NT2/D1 (cell line): ENCODE results near the gene ZNF747.

Experiments
- DNase-seq: peaks from one replicate; pipeline ENCODE4 v3.0.0-alpha.2; 2011; ENCODE audit warnings: low read depth, low spot score
- H3K27me3 ChIP-seq: 2 replicates; pipeline ENCODE4 v1.6.0; 2011; ENCODE audit warnings: mild to moderate bottlenecking; ENCODE audit not compliant: insufficient read length, insufficient read depth
- H3K36me3 ChIP-seq: 2 replicates; pipeline ENCODE4 v1.6.1; 2011; ENCODE audit warnings: mild to moderate bottlenecking, low read length, mixed read lengths; ENCODE audit not compliant: insufficient read depth, insufficient read length
- H3K4me1 ChIP-seq: 2 replicates; pipeline ENCODE4 v1.5.1; 2011; ENCODE audit not compliant: insufficient read depth, insufficient read length
- H3K4me3 ChIP-seq: 2 replicates; pipeline ENCODE4 v1.5.1; 2011; ENCODE audit warnings: low read depth; ENCODE audit not compliant: insufficient read length
- H3K9ac ChIP-seq: 2 replicates; pipeline ENCODE4 v1.6.0; 2011; ENCODE audit warnings: low read depth; ENCODE audit not compliant: insufficient read length
- H3K9me3 ChIP-seq: 2 replicates; pipeline ENCODE4 v1.5.1; 2011; ENCODE audit warnings: mild to moderate bottlenecking, low read length; ENCODE audit not compliant: insufficient read depth
- SUZ12 ChIP-seq: IDR thresholded peaks from 2 replicates; pipeline ENCODE4 v1.6.1; 2011; ENCODE audit not compliant: insufficient read length, insufficient read depth; ENCODE audit errors: extremely low read depth
- YY1 ChIP-seq: IDR thresholded peaks from 2 replicates; pipeline ENCODE4 v1.6.1; 2011; ENCODE audit not compliant: insufficient read length, insufficient read depth
- ZNF274 ChIP-seq: IDR thresholded peaks from 2 replicates; pipeline ENCODE4 v1.6.1; 2011; ENCODE audit warnings: mild to moderate bottlenecking, low read depth, low read length

Gene ZNF747

GRCh38 chr16:30521873-30522641, 12.6 kb downstream of the ZNF747 start:
- H3K36me3 ChIP-seq, result peaks cover 18% of the 10 kb centered on the region
- H3K27me3 ChIP-seq, result no peaks in the 10 kb centered on the region
- DNase-seq, result no peak
- TF ChIP-seq ZNF274 (no peak), SUZ12 (no peak), YY1 (no peak)
- H3K9ac ChIP-seq, result no peak overlapping the region
- no peak overlapping the region for H3K4me3 ChIP-seq
- peaks cover 3% of the 10 kb centered on the region for H3K4me1 ChIP-seq
- H3K9me3 ChIP-seq, result no peaks in the 10 kb centered on the region

DNA sequence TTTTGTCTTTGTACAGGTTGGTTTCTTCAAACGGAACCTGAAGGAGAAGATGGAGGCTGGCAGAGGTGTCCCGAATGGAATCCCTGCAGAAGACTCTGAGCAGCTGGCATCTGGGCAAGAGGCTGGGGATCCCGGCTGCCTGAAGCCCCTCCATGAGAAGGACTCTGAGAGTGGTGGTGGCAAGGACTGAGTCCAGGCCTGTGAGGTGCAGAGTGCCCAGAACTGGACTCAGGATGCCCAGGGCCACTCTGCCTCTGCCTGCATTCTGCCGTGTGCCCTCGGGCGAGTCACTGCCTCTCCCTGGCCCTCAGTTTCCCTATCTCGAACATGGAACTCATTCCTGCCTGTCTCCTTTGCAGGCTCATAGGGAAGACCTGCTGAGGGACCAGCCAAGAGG, 13.2 kb downstream of the ZNF747 start:
- peaks cover 18% of the 10 kb centered on the region for H3K36me3 ChIP-seq
- no peak for DNase-seq
- peaks cover 3% of the 10 kb centered on the region for H3K4me1 ChIP-seq
- H3K9me3 ChIP-seq, result no peaks in the 10 kb centered on the region
- no peak for TF ChIP-seq ZNF274
- H3K9ac ChIP-seq, result no peak overlapping the region
- no peak overlapping the region for H3K4me3 ChIP-seq
- no peaks in the 10 kb centered on the region for H3K27me3 ChIP-seq

DNA sequence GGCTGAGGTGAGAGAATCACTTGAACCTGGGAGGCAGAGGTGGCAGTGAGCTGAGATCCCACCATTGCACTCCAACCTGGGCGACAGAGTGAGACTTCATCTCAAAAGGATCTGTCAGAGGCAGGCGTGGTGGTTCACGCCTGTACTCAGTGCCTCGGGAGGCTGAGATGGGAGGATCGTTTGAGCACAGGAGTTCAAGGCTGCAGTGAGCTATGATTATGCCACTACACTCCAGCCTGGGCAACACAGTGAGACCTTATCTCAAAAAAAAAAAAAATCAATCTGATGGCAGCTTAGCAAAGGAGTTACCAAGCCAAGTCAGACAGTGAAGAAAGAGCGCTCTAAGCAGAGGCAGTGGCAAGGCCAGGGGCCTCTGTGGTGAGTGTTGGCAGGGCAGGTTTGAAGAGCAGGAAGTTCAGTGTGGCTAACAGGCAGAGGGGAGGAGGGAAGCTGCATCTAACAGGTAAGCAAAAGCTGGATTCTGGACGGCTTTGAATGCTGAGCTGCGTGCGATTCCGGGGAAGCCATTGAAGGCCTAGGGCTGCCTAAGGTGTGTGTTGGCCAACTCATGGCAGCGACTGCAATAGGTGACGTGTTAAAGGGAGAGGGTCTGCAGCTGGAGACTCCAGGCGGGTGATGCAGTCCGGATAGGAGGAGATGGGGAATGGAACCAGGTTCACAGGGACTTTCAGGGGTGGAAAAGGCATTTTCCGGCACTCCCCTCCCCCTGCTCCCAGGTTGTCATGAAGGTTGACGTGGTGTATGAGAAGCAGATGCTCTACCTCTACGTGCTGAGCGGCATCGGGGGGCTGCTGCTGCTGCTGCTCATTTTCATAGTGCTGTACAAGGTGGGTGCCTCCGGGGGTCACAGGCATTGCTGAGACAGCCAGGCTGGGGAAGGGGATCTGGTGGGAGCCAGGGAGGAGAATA, 15.3 kb downstream of the ZNF747 start:
- TF ChIP-seq ZNF274 (no peak), YY1 (no peak), SUZ12 (no peak)
- H3K36me3 ChIP-seq, result peaks cover 4% of the 10 kb centered on the region

GRCh38 chr16:30518552-30518951, 16.1 kb downstream of the ZNF747 start:
- DNase-seq, result no peak
- no peaks in the 10 kb centered on the region for H3K36me3 ChIP-seq
- TF ChIP-seq ZNF274, result no peak
- no peak for TF ChIP-seq YY1
- no peak for TF ChIP-seq SUZ12
- no peak overlapping the region for H3K9ac ChIP-seq
- H3K27me3 ChIP-seq, result no peaks in the 10 kb centered on the region
- no peak overlapping the region for H3K4me3 ChIP-seq
- peaks cover 3% of the 10 kb centered on the region for H3K4me1 ChIP-seq
- H3K9me3 ChIP-seq, result no peaks in the 10 kb centered on the region

More for the DNA sequence above, 15.3 kb downstream of the ZNF747 start:
- Histone ChIP-seq H3K4me1 (peaks cover 3% of the 10 kb centered on the region), H3K4me3 (no peak overlapping the region), H3K9ac (no peak overlapping the region), H3K27me3 (no peaks in the 10 kb centered on the region), H3K9me3 (no peaks in the 10 kb centered on the region)
- DNase-seq, result no peak

GRCh38 chr16:30515275-30515674, 19.4 kb downstream of the ZNF747 start:
- Histone ChIP-seq H3K9ac (no peak overlapping the region), H3K4me1 (peaks cover 3% of the 10 kb centered on the region), H3K27me3 (peaks cover 3% of the 10 kb centered on the region), H3K9me3 (no peaks in the 10 kb centered on the region; the same call in 1 of the 2 replicates), H3K4me3 (no peak overlapping the region), H3K36me3 (no peaks in the 10 kb centered on the region)
- no peak for TF ChIP-seq ZNF274
- DNase-seq, result no peak

DNA sequence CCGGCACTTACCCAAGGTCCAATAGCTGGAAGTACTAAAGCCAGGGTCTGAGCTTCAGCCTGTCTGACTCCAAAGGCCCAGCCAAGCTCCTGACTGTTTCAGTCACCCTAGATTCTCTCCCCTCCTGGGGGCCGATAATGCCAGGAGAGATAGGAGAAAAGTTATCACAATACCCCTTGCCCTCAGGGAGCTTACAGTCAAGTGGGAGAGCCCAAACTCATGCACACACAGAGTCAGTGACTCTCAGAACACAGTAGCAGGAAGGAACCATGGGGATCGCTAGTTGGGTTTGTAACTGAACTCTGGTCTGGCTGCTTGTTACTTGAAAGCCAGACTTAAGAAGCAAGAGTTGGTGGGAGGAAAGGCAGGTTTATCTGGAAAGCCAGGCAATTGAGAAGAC, 23.1 kb downstream of the ZNF747 start:
- Histone ChIP-seq H3K36me3 (no peaks in the 10 kb centered on the region), H3K4me3 (no peak overlapping the region), H3K27me3 (peaks cover 3% of the 10 kb centered on the region), H3K9me3 (no peaks in the 10 kb centered on the region; the same call in 1 of the 2 replicates), H3K9ac (no peak overlapping the region), H3K4me1 (peaks cover 3% of the 10 kb centered on the region)
- no peak for TF ChIP-seq SUZ12
- TF ChIP-seq YY1, result no peak
- TF ChIP-seq ZNF274, result no peak
- no peak for DNase-seq

- Histone ChIP-seq H3K4me3 (no peak overlapping the region), H3K36me3 (no peaks in the 10 kb centered on the region), H3K9ac (no peak overlapping the region), H3K27me3 (peaks cover 3% of the 10 kb centered on the region), H3K9me3 (no peaks in the 10 kb centered on the region; the same call in 1 of the 2 replicates), H3K4me1 (peaks cover 3% of the 10 kb centered on the region)
- TF ChIP-seq ZNF274 (no peak), SUZ12 (no peak), YY1 (no peak)
- no peak for DNase-seq
Measured at GRCh38 chr16:30510376-30510938, 24.2 kb downstream of the ZNF747 start.
